SU-DHL-6 (cell line): ENCODE measurements around the gene TMCC1.

Source experiments
- CTCF ChIP-seq: fragments of 200-600 bp; sonication (generic); IDR thresholded peaks from one replicate; pipeline ENCODE4 v1.5.1; 2017; ENCODE audit warnings: antibody characterized with exemption, mild to moderate bottlenecking, low read length, moderate library complexity; ENCODE audit not compliant: insufficient read depth, poor library complexity, severe bottlenecking
- EZH2phosphoT487 ChIP-seq: fragments of 200-600 bp; sonication (generic), shearing (Covaris generic); conservative IDR thresholded peaks from 2 replicates; pipeline ENCODE4 v1.6.1; 2018; ENCODE audit warnings: mild to moderate bottlenecking, antibody characterized with exemption, low read length, moderate library complexity, mixed read lengths

GRCh38 chr3:129723558-129724324, 169.8 kb downstream of the TMCC1 start:
- TF ChIP-seq CTCF: no peak
- no peak for TF ChIP-seq EZH2phosphoT487
